A172 (cell line): ENCODE results near the gene SGSM2. TPM values are rescaled to one million over a fixed set of nuclear protein-coding genes. Genes with fewer than 3 reads are reported as not detected.

Experiments
- DNase-seq: peaks from one replicate; pipeline ENCODE4 v3.0.0-alpha.2; 2015; ENCODE audit warnings: low spot score
- total RNA-seq: library from RNA; depleted of rRNA; stranded (reverse); fragments of >200 nt; shearing (Covaris generic); gene quantifications from 2 replicates; pipeline ENCODE4 v1.2.3, GENCODE V29; 2014

Gene SGSM2
- total RNA-seq, 1 experiment from 2014 or later, result 23.3 TPM

DNA sequence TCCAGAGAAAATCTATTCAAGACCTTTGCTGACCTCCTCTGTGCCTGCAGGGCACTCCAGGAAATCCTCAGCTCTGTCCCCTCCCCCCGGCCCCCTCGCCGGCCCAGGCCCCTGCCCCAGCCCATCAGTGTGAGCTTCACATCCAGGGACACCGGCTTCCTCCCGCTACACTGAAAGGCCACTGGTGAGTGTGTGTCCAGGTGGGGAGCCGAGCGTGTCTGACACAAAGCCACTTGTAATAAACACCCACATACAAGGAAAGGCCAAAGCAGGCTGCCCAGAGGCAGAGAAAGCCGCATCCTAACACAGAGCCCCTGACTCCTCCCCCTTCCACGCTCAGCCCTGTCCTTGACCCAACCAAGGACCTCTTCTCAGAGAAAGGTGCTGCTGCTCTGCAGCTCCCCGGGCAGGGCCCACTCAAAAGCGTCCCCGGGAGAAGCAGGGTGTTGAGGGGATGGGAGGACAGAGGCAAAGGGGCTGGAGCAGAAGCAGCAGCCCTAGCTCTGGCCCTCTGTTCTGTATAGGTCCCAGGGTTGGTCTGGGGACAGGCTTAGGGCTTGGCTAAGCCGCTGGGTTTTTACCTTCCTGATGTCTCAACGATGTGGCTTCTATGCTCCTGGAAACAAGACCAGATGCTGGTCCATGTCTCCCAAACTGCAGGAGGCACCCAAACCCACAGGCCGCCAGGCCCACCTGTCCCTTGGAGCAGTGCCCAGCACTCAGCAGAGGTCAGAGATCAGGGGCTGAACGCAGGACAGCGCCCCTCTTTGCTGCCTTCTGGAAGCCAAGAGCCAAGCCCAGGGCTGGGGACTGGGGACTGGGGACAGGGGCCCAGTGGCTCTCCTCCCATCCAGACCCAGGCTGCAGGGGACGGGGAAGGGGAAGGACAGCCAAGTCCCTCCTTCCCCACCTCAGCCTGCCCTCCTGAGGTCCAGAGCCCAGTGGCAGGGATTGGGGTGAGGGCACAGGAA lies 48.2 kb downstream of the SGSM2 start:
- no peak for DNase-seq

DNA sequence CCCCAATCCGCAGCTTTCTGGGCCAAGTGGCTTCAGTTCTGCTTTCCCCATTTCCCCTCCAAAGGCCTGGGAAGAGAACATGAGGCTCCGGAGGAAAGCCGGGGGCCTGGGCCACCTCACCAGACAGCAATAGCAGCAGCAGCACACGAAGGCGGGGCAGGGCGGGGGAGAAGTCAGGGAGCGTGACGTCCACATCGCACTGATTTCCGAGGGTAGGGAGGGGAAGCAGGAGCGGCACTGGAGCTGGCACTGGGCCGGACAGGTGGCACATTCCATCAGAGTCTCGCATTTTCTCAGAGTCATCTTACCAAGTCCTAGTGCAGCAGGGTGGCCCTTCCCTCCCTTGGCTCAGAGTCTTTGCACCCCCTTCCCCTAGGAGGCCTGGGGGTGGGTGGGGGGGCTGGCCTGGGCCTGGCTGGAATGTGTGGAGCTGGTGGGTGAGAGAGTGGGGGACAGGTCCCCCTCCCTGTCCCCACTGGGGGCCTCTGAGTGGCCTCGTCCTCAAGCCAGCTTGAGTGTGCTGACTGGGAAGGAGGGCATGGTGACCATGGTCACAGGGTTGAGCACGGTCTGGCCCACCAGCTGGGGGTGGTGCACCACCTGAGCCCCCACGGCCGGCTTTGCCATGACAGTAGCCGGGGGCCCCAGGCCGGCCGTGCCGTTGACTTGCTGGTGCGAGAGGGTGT lies 49.2 kb downstream of the SGSM2 start:
- no peak for DNase-seq

DNA sequence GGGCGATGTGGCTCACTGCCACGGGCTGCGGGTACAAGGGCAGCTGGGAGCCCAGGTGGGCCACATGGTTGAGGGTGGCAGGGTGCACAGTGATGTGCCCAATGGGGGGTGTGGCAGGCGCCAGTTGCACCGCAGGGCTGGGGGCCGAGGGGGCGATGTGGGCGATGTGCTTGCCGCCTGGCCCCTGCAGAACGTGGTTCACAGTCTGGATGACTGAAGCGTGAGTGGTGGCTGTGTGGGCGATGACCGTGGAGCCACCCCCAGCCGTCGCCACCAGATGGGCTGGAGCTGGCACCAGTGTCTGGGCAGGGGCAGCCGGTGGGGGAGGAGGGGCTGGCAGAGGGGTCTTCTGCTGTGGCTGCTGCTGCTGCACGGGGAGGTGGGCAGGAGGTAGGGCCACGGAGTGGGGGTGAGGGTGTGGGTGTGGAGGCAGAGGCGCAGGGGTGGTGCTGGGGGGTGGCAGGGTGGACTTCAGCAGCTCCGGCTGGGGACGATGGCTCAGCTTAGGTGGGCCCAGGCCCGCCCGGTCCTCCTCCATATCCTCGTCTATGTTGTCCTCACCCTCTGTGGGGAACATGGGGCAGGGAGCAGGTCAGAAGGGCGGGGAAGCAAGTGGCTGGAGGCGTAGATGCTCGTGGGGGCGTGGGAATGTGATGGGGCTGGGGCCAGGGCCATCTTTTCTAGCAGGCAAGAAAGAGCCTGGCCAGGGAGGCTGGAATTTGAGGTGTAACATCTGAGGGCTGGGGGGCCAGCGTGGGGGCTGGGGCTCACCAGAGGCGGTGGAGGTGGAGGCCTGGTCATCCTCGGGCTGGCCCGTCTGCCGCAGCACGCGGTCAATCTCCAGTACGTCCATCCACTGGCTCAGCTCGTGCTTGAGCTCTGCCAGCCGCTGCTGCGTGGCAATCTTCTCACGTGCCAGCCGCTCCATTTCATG lies 50.1 kb downstream of the SGSM2 start:
- no peak for DNase-seq

DNA sequence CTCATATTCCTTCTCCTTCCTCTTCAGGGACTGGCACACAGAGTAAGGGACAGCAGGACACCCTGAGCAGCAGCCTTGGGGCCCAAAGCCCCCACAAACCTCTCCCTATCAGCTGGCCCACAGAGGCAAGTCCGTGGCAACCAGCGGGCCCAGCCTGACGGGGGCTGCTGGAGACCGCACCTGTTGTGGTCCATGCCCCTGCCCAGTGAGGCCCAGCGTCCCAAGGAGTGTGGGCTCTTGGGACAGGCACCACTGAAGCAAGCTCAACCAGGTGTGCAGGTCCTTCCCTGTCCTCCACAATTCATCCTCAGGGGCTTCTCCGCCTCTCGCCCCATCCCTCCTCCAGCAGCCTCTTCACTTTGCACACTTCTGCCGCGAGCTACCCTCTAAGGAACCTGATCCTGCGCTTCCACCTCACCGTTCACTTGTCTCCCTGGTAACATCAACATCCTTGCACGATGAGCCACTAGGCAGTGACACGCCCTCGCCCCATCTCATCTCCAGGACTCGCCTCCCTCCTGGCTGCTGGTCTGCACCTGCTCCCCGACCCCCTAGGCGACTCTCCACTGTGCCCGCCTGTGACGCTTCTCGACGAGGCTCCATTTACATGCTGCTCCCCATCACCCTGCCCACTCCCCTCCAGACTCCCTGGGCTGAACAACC lies 50.9 kb downstream of the SGSM2 start:
- no peak for DNase-seq

DNA sequence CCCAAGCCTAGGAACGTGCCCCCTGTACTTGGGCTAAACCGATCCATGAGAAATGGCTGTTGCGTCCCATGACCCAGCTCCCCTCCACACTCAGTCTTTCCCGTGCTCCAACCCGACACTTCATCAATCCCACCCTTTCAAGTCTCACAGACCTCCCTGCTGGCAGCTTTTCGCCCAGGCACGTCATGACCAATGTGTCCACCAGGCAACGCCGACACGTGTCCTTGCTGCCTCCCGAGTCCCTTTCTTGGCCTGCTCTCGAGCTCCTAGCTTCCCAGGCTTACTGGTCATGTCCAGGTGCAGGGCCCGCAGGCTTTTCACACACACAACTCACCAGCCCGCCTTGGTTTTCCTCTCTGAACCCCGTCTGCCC lies 51.4 kb downstream of the SGSM2 start:
- no peak for DNase-seq

DNA sequence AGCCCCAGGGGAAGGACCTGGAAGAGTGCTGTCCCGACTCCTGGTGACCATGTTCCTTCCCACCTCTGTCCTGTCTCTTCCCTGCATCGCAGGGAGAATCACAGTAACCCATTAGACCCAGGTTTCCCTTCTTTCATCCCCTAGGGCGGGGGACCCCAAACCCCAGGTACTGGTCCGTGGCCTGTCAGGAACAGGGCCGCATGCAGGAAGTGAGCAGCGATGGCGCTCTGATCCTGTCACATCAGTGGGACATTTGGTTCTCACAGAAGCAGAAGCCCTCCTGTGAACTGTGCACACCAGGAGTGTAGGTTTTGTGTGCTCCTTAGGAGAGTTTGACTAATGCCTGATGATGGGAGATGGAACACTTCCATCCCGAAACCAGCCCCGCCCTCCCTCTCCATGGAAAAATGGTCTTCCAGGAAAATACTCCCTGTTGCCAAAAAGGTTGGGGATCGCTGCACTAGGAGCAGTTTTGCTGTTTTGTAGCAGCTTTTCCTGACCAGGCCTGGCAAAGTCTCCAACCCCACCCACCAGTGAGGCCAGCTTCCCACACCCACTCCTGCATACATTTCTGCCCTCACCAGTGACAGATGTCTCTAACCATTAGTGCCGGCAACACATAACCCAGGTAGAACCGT lies 53.0 kb downstream of the SGSM2 start:
- no peak for DNase-seq

DNA sequence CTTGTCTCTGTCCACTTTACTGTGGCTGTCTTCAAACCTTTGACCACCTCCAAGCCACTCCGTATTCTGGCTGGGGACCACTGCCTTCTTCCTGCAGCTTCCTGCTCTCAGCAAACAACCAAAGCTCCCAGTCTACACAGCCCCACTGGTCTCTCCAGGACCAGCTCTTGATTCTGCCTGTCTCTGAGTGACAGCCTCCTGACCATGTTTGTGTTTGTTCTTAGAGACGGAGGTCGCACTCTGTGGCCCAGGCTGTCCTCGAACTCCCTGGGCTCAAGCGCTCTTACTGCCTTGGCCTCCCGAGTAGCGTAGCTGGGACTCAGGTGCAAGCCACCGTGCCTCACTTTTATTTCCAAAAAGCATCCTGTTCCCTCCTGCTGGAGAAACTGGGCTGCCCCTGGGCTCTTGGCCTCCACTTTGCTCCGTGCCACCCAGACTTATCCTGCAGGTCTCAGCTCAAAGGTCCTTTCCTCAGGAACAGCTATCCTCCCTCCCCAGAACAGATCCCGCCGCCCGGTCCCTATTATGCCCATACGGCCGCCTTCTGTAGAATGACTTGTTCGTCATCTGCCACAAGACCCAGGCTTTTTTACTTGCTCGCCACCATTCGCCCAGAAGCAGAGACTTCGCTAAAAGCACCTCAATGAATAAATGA lies 54.4 kb downstream of the SGSM2 start:
- no peak for DNase-seq

DNA sequence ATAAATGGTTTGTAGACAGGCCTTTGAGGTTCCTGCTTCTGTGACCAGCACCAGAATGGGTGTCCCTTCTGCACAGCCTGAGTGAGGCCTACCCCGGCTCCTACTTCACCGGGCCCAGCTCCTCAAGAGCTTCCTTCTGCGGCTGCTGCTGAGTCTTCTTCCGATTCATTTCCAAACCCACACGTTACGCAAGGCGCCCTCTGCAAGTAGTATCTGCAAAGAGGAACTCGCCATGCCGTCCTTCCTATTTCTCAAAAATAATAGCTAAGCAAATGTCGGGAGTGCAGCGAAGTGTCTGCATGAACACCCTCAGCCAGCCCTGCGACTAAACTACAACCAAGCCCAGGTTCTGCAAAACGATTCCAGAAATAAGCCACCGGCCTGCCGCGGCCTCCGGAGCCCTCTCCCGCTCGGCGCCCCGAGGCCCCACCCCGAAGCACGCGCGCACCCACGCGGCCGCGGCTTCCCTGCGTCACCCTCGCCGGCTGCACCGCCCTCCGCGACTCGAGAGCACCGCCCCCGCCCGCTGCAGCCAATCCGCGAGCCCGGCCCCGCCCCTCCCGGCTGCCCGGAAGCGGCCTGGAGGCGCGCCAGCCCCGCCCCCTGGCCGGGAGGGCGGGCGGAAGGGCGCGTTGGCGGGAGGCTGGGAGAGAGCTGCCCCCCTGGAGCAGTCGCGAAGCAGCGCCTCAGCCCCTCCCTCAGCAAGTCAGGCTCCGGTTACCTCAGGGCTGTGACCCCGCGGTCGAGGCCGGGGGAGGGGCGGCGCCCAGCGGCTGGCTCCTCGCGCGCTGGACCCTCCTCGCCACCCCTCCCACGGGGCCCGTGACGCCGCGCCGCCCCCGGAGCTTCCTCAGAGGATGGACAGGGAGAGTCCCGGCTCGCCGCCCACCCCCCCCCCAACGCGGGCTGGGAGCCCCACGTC lies 55.2 kb downstream of the SGSM2 start:
- peak; percentile 89 for DNase-seq

DNA sequence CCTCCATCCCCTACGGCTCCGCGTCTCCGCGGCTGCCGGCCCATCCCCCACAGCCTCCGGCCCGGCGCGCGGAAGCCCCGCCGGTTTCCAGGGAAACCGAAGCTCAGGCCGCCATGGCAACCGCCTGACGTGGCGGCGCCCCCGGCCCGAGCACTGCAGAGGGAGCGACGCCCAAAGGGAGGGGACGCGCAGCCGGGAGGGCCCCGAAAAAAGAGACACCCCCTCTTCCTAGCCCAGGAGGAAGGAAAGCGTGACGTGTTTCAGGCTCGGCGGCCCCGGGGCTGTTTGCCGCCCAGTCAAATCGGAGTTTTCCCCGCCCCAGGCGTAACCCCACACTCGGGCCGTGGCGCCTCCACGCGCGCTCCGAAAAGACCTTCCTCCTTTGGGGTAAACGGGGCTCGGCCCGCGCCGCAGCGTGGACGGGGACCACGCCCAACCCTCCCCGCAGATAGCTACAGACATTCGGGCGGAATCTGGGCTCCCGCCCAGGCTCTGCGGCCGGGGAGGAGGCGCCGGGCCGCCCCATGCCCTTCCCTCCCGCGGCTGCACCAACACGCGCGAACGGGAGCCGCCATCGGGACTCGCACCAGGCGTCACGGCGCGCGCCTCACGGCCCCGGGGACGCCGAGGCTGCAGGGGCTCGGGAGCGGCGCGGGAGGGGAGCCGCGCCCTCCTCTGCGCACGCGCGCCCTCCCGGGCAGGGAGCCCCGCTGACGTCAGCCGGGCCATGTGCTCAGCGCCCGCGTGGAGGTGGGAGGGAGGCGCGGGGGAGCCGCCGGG lies 56.1 kb downstream of the SGSM2 start:
- DNase-seq, result peak; percentile 73

DNA sequence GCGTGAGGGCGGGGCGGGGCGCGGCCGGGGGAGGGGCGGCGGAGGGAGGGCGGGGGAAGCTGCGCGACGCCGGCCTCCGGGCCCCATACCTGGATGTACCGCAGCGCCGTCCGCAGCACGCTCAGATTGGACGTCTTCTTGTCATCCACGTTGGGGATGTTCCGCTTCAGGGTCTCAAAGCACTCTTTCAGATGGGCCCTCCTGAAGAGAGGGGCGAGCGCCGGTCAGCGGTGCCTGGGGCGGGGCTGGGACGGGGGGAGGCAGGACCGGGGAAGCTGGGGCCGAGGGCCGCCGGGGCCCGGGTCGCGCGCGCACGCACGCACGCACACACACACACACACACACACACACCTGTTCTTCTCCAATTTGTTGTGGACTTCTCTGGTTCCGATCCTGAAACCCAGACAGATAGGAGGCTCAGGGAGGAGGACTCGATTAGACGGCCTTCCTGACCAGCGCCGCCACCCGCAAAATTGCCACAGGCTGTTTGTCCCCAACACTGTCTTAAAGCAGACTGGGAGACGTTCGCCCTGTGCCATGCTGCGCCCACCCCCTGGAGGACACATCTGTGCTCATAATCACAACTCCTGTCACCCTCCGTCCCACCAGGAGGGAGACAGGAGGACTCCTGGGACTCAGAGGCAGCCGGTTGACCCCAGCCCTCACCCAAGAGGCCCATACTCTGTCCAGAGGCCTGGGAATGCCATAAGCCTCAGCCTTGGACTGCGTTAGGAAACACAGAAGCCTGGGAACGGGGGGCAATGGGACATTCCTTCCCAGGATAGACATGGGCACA lies 56.9 kb downstream of the SGSM2 start:
- DNase-seq, result no peak

DNA sequence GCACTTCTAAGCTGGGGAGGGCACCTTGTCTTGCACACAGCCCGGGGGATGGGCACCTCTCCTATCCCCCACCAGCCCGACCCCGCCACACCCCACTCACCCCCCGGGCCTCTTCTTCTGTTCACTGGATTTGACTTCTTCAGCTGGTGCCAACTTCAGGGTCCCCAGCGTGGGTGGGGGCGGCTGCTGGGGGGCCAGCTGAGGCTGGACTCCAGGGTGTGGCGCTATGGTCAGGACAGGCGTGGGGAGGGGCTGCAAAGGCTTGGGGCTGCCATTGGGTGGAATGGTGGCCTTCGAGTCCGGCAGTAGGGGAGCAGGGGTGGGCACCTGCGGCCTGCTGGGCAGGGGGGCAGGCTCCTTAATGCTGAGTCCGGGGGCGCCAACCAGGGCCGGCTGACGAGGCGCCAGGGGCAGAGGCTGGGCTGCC lies 57.5 kb downstream of the SGSM2 start:
- DNase-seq, result no peak

DNA sequence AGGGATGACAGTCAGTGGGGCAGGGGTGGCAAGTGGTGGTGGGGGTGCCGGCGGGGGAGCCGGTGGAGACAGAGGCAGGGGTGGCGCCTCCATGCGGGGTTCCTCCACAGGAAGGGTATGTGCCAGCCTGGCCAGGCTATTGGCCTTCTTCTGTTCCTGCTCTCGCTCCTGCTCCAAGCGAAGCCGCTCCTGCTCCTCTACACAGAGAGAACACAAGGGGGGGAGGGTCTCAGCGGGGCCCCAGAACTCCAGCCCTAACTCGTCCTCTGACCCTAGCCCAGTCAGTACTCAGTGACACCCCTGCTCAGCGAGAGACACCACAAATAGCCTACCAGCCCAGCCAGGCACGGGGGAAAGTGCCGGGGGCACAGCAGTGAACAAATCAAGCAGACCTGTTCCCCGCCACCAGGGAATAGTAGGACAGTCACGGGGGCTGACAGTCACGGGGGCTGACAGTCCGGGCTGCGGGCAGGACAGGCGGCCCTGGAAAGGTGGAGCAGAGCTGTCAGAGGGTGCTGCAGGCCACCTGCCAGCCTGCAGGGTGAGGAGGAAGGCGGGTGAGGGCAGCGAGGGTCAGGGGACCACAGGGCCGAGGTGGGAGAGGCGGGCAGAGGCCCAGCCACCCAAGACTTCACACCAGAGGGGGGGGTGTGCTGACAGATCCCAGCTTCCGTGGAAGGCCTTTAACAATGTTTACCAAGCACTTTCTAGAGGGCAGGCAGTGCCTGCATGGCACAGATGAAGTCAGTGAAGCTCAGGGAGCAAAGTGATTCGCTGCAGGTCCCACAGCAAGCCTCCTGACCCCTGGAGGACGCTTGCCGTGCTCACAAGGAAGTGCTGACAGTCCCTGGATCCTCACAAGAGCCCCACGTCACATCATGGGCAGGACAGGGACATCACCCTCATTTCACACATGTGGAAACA lies 58.2 kb downstream of the SGSM2 start:
- DNase-seq, result no peak

DNA sequence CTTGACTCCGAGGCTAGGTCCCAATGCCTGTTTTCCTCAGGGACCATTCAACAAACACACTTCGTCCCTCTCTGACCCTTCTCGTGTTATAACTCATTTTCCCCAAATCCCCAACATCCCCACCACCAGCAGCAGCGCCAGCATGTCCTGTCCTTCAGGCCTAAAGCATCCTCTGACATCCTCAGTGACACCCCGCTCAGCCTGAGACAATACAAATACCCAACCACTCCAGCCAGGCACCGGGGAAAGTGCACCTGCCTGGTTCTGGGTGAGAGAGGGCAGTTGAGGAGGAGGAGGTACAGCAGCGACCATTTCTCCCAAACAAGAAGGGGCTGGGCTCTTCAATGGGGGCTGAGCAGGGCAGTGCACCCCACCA lies 58.9 kb downstream of the SGSM2 start:
- DNase-seq, result no peak

DNA sequence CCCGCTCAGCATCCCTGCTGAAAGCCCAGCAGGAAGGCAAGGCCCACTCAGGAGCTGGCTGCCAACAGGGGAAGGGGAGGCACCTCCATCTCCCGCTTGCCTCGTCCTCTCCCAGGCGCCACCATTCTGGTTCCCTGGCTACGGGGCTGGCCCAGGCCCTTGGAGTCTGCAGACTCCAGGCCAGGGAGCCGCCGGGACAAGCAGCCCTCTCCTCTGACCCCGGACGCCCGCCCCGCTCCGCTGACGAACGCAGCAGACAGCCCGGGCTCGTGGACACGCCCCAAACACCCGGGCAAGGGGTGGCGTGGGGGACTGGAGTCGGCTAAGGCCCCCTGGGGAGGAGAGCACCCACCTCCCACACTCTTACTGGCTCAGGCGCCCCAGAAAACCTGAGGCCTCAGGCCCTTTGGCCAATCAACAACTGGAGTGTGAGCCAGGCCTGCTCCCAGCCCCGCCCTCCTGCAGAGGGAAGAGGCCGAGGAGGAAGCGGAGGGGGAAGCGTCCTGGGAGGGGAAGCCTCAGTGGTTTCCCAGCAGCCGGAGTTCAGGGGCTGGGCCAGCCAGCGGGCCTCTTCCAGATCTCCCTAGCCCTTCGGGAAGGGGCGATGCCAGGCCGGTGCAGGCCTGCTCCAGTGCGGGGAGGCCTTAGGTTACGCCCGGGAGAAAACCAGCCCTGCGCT lies 59.4 kb downstream of the SGSM2 start:
- DNase-seq, result peak; percentile 98

DNA sequence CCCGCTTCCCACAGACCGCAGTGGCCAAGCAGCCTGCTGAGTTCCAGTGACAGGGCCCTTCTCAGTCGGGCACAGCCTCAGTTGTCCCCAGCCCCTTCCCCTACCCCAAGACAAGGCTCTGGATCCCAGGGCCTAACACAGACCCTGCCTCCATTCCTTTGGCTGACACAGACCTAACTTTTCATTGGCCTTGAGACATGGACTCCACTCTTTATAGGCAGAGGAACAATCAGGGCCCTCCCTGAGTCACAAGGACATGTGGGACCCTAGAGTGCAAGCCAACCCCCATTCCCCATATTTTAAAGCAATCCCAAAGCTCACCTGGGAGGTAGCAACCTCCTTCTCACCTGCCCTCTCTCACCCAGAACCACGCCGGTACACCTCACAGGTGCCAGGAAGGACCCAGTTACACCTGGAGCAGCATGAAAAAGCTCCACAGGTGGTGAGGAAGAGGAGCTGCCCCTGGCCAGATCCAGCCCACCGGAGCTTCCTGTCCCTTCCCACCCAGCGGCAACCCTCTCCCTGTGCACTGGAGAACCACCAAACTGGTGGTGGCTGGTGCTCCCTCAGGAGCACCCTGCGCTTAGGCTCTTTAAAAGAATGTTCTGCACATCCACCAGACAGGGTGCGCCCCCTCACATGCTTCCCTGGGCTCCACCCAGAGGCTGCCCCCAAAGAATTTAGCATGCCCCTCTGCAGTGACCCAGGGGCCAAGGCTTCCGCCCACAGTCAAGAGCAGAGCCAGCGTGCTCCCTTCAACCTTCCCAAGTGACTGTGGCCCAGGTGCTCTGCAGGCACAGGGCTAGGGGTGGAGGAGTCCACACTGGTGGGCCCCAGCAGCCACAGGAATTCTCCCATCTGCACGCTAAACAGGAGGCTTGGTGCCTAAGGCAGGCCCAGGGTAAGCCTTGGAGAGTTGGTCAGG lies 60.2 kb downstream of the SGSM2 start:
- no peak for DNase-seq
